ENCODE measurements around the gene UXS1. TPM values are rescaled to one million over a fixed set of nuclear protein-coding genes. Genes with fewer than 3 reads are reported as not detected.

UXS1 gene
- total RNA-seq, 1 experiment from 2014 or later, result 49.1 TPM

- Histone ChIP-seq H3K9ac (ENCODE audit: low read length) (no peak overlapping the region), H3K27me3 (ENCODE audit: low read length) (no peaks in the 10 kb centered on the region), H3K79me2 (ENCODE audit: low read length) (peaks cover 97% of the 10 kb centered on the region), H3F3A (ENCODE audit: low read length, unreplicated experiment) (no peaks in the 10 kb centered on the region), H3K4me2 (ENCODE audit: low read length) (no peak overlapping the region), H2AFZ (ENCODE audit: low read length) (no peak overlapping the region), H3K4me1 (ENCODE audit: insufficient read depth, low read length) (peaks cover 1% of the 10 kb centered on the region), H3K9me3 (ENCODE audit: low read length) (no peaks in the 10 kb centered on the region), H3K36me3 (ENCODE audit: low read depth, low read length) (no peaks in the 10 kb centered on the region), H3K4me3 (ENCODE audit: low read length) (no peak overlapping the region), H3K9me2 (replicated peaks; ENCODE audit: low read length) (no peaks in the 10 kb centered on the region), H3K27ac (ENCODE audit: low read length) (no peak overlapping the region), H4K20me1 (ENCODE audit: low read length) (peaks cover 18% of the 10 kb centered on the region; the same call in 1 of the 2 replicates)
- BruUV-seq (replicated peaks), result no TSS peak
- no peak for ATAC-seq
- TF ChIP-seq EZH2phosphoT487 (IDR thresholded peaks at IDR 0.05; ENCODE audit: borderline replicate concordance, low read length) (no peak), CTCF (conservative IDR thresholded peaks at IDR 0.05; ENCODE audit: low read depth, low read length) (no peak), EZH2 (IDR thresholded peaks at IDR 0.05; ENCODE audit: low read length, unreplicated experiment) (no peak)
- DNase-seq, result no peak
- ChIA-PET CTCF (no interaction called here), POLR2A (ENCODE audit: unreplicated experiment) (no interaction called here)
- intact Hi-C loops (cut with micrococcal nuclease), result no loop called here
Measured at GRCh38 chr2:106184394-106184793, 9.7 kb downstream of the UXS1 start.

GRCh38 chr2:106183101-106183696 lies 10.9 kb downstream of the UXS1 start:
- ATAC-seq, result no peak
- no peak overlapping the region for H3K4me2 ChIP-seq (ENCODE audit: low read length)
- no peaks in the 10 kb centered on the region for H3K9me2 ChIP-seq (replicated peaks; ENCODE audit: low read length)
- H2AFZ ChIP-seq (ENCODE audit: low read length), result no peak overlapping the region
- ChIA-PET CTCF (no interaction called here), POLR2A (ENCODE audit: unreplicated experiment) (no interaction called here)
- no peak overlapping the region for H3K9ac ChIP-seq (ENCODE audit: low read length)
- H3K4me3 ChIP-seq (ENCODE audit: low read length), result no peak overlapping the region
- peaks cover 94% of the 10 kb centered on the region for H3K79me2 ChIP-seq (ENCODE audit: low read length)
- H3K27ac ChIP-seq (ENCODE audit: low read length), result no peak overlapping the region
- H3F3A ChIP-seq (ENCODE audit: low read length, unreplicated experiment), result no peaks in the 10 kb centered on the region
- H3K4me1 ChIP-seq (ENCODE audit: insufficient read depth, low read length), result no peaks in the 10 kb centered on the region
- H3K27me3 ChIP-seq (ENCODE audit: low read length), result no peaks in the 10 kb centered on the region
- no peaks in the 10 kb centered on the region for H3K36me3 ChIP-seq (ENCODE audit: low read depth, low read length)
- H3K9me3 ChIP-seq (ENCODE audit: low read length), result no peaks in the 10 kb centered on the region
- peaks cover 14% of the 10 kb centered on the region; the same call in 1 of the 2 replicates for H4K20me1 ChIP-seq (ENCODE audit: low read length)
- BruUV-seq (replicated peaks), result no TSS peak
- TF ChIP-seq EZH2phosphoT487 (IDR thresholded peaks at IDR 0.05; ENCODE audit: borderline replicate concordance, low read length) (no peak), CTCF (conservative IDR thresholded peaks at IDR 0.05; ENCODE audit: low read depth, low read length) (no peak), EZH2 (IDR thresholded peaks at IDR 0.05; ENCODE audit: low read length, unreplicated experiment) (no peak)
- intact Hi-C loops (cut with micrococcal nuclease), result no loop called here
- DNase-seq, result no peak

DNA sequence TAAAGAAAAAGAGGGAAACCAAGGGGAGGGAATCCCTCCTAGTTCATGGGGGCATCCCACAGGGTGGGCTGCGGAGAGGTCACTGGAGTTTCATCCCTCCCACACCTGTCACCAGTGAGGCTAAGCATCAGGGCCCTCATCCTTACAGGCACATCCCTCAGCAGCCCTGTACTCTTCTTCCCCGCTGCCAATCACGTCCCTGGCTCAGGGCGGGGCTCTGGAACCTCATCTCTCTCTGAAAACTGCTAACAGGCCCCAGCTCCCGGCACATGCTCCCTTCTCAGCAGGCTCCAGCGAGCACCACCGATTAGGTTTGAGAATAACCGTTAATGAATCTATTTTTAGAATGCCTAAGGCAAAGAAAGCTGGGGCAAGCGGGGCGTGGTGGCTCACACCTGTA lies 13.0 kb downstream of the UXS1 start:
- POLR2A ChIA-PET (ENCODE audit: unreplicated experiment), result no interaction called here

More for the DNA sequence above, 13.0 kb downstream of the UXS1 start:
- H3K79me2 ChIP-seq (ENCODE audit: low read length), result peaks cover 83% of the 10 kb centered on the region
- no peak overlapping the region for H3K27ac ChIP-seq (ENCODE audit: low read length)
- H3K4me3 ChIP-seq (ENCODE audit: low read length), result no peak overlapping the region
- no peaks in the 10 kb centered on the region for H3F3A ChIP-seq (ENCODE audit: low read length, unreplicated experiment)
- no peak overlapping the region for H3K9ac ChIP-seq (ENCODE audit: low read length)
- H3K27me3 ChIP-seq (ENCODE audit: low read length), result no peaks in the 10 kb centered on the region
- H3K9me2 ChIP-seq (replicated peaks; ENCODE audit: low read length), result no peaks in the 10 kb centered on the region
- BruUV-seq (replicated peaks), result no TSS peak
- DNase-seq (no peak), ATAC-seq (no peak)
- peaks cover 14% of the 10 kb centered on the region; the same call in 1 of the 2 replicates for H4K20me1 ChIP-seq (ENCODE audit: low read length)
- H2AFZ ChIP-seq (ENCODE audit: low read length), result no peak overlapping the region
- TF ChIP-seq CTCF (conservative IDR thresholded peaks at IDR 0.05; ENCODE audit: low read depth, low read length) (no peak), EZH2 (IDR thresholded peaks at IDR 0.05; ENCODE audit: low read length, unreplicated experiment) (no peak), EZH2phosphoT487 (IDR thresholded peaks at IDR 0.05; ENCODE audit: borderline replicate concordance, low read length) (no peak)
- no peaks in the 10 kb centered on the region for H3K9me3 ChIP-seq (ENCODE audit: low read length)
- no peak overlapping the region for H3K4me2 ChIP-seq (ENCODE audit: low read length)
- H3K4me1 ChIP-seq (ENCODE audit: insufficient read depth, low read length), result 0 out of 2 replicates have a peak, but pooled peaks cover 4% of the 10 kb centered on the region
- CTCF ChIA-PET, result no interaction called here
- intact Hi-C loops (cut with micrococcal nuclease), result no loop called here
- H3K36me3 ChIP-seq (ENCODE audit: low read depth, low read length), result no peaks in the 10 kb centered on the region
